GM12892 (cell line): ENCODE results near the gene CRIP3. TPM values are rescaled to one million over a fixed set of nuclear protein-coding genes. Genes with fewer than 3 reads are reported as not detected.
"Not testable (repeated sequence)": the region's sequence is repeated elsewhere in the genome, so short reads cannot be mapped to it uniquely, and the experiment has no call there.

Source experiments
- DNase-seq: peaks from one replicate; pipeline ENCODE4 v3.0.0; 2011; ENCODE audit not compliant: insufficient read length
- FAIRE-seq: peaks from 2 replicates; lab custom pipeline; 2011; peaks lifted over from hg19 to GRCh38; lab: Jason Lieb, UNC
- POLR2A ChIP-seq: IDR thresholded peaks from 2 replicates; pipeline ENCODE4 v1.6.1; 2011; ENCODE audit warnings: low read depth, low read length, control low read depth
- POLR2AphosphoS5 ChIP-seq: IDR thresholded peaks from 2 replicates; pipeline ENCODE4 v1.6.1; 2011; ENCODE audit warnings: low read depth, low read length, control low read depth
- TAF1 ChIP-seq: IDR thresholded peaks from 2 replicates; pipeline ENCODE4 v1.6.1; 2011; ENCODE audit warnings: low read depth, mild to moderate bottlenecking, control low read depth, low read length, borderline replicate concordance
- polyA plus RNA-seq: library from polyadenylated mRNA; unstranded; fragments of >200 nt; gene quantifications from one replicate; pipeline ENCODE4 v1.2.1, GENCODE V29; 2012; ENCODE audit warnings: missing spikeins, inconsistent platforms; ENCODE audit not compliant: missing spikeins

The CRIP3 gene
- polyA plus RNA-seq = 12.8 TPM

GRCh38 chr6:43308101-43308989 is at the start of gene CRIP3:
Gene CRIP3, minus strand, starts transcription at chr6:43308826. Its CDS starts 34 bp downstream, at chr6:43308792.
- no peak for TF ChIP-seq POLR2AphosphoS5
- no peak for TF ChIP-seq POLR2A
- TF ChIP-seq TAF1 = no peak
- no peak for DNase-seq
- FAIRE-seq = peak; percentile 73

GRCh38 chr6:43355862-43356590 is 47.4 kb upstream of the CRIP3 start:
- DNase-seq (no peak), FAIRE-seq (no peak)
- TF ChIP-seq TAF1 (no peak), POLR2A (no peak), POLR2AphosphoS5 (no peak)

- DNase-seq, FAIRE-seq: not testable (repeated sequence)
Measured at GRCh38 chr6:43351951-43352350, 43.3 kb upstream of the CRIP3 start.

- DNase-seq (no peak), FAIRE-seq (no peak)
- no peak for TF ChIP-seq TAF1
- no peak for TF ChIP-seq POLR2A
- TF ChIP-seq POLR2AphosphoS5 = no peak
Measured at GRCh38 chr6:43347444-43347843, 38.8 kb upstream of the CRIP3 start.

GRCh38 chr6:43347021-43347420 is 38.4 kb upstream of the CRIP3 start:
- FAIRE-seq = no peak
- no peak for TF ChIP-seq TAF1
- no peak for TF ChIP-seq POLR2AphosphoS5
- TF ChIP-seq POLR2A = no peak
- DNase-seq = no peak

GRCh38 chr6:43346243-43346642 is 37.6 kb upstream of the CRIP3 start:
- FAIRE-seq, DNase-seq: not testable (repeated sequence)

GRCh38 chr6:43339168-43339567 is 30.5 kb upstream of the CRIP3 start:
- TF ChIP-seq POLR2A (no peak), TAF1 (no peak), POLR2AphosphoS5 (no peak)
- DNase-seq = no peak
- FAIRE-seq = peak; percentile 61

- FAIRE-seq = peak; percentile 83
- no peak for TF ChIP-seq POLR2AphosphoS5
- no peak for TF ChIP-seq POLR2A
- no peak for TF ChIP-seq TAF1
Measured at GRCh38 chr6:43338243-43338642, 29.6 kb upstream of the CRIP3 start.

GRCh38 chr6:43336382-43336781 is 27.8 kb upstream of the CRIP3 start:
- no peak for TF ChIP-seq POLR2A
- no peak for TF ChIP-seq POLR2AphosphoS5
- no peak for TF ChIP-seq TAF1
- FAIRE-seq = no peak
- DNase-seq = no peak

More at GRCh38 chr6:43338243-43338642, 29.6 kb upstream of the CRIP3 start:
- no peak for DNase-seq

- TF ChIP-seq POLR2A = no peak
- TF ChIP-seq TAF1 = no peak
- no peak for TF ChIP-seq POLR2AphosphoS5
- FAIRE-seq (no peak), DNase-seq (no peak)
Measured at GRCh38 chr6:43335469-43335868, 26.8 kb upstream of the CRIP3 start.

- TF ChIP-seq TAF1 (no peak), POLR2A (no peak), POLR2AphosphoS5 (no peak)
- peak; percentile 77 for FAIRE-seq
- DNase-seq = no peak
Measured at GRCh38 chr6:43334466-43335095, 26.0 kb upstream of the CRIP3 start.
